Naive thymus-derived CD8-positive, alpha-beta T cell (primary cell): ENCODE results near the gene CDKN1C. TPM values are rescaled to one million over a fixed set of nuclear protein-coding genes. Genes with fewer than 3 reads are reported as not detected.

Experiments
- ATAC-seq, 2 donors: fragments of 150-1000 bp; cut with Tn5 transposase in 1 of 2; sonication (Bioruptor Pico), chemical (Tn5 transposase) in 1 of 2; 1 replicate in 1 of 2; 2 replicates in 1 of 2; pipeline ENCODE4 v1.10.0; 2021; ENCODE audit warnings: mild to moderate bottlenecking in 2 of 2, moderate library complexity in 2 of 2
- POLR2A ChIA-PET: fragments of 350-600 bp; sonication (Branson Sonifier 250); formaldehyde crosslinking; loops from one replicate; lab custom pipeline; 2021; ENCODE audit warnings: antibody characterized with exemption; lab: Charles Lee
- DNase-seq, 10 donors: peaks; one replicate each; pipeline versions ENCODE4 v3.0.0 to v3.0.0-alpha.2; 2020 to 2022
- H3K27ac Mint-ChIP-seq, 10 donors: one replicate each; pipeline ENCODE4 v1.8.0; 2020 to 2022; ENCODE audit warnings: mild to moderate bottlenecking in 10 of 10, mixed read lengths in 10 of 10, moderate library complexity in 4 of 10, inconsistent platforms in 1 of 10
- H3K27me3 Mint-ChIP-seq, 5 donors: one replicate each; pipeline ENCODE4 v1.8.0; 2021 to 2022; ENCODE audit warnings: mixed read lengths in 5 of 5
- H3K36me3 Mint-ChIP-seq, 3 donors: one replicate each; pipeline ENCODE4 v1.8.0; 2020 to 2022; ENCODE audit warnings: mixed read lengths in 3 of 3, mild to moderate bottlenecking in 2 of 3, inconsistent platforms in 1 of 3
- H3K4me1 Mint-ChIP-seq, 4 donors: one replicate each; pipeline ENCODE4 v1.8.0; 2021 to 2022; ENCODE audit warnings: mixed read lengths in 4 of 4
- H3K4me3 Mint-ChIP-seq, 10 donors: one replicate each; pipeline ENCODE4 v1.8.0; 2020 to 2022; ENCODE audit warnings: mild to moderate bottlenecking in 10 of 10, mixed read lengths in 10 of 10, moderate library complexity in 6 of 10, inconsistent platforms in 1 of 10
- H3K9me3 Mint-ChIP-seq, 9 donors: one replicate each; pipeline ENCODE4 v1.8.0; 2020 to 2022; ENCODE audit warnings: mixed read lengths in 9 of 9, mild to moderate bottlenecking in 3 of 9, inconsistent platforms in 1 of 9, moderate library complexity in 1 of 9
- polyA plus RNA-seq, 3 donors: library from polyadenylated mRNA; unstranded; fragments of 300-500 nt; fragmentation: Illumina TruSeq; gene quantifications; one replicate each; pipeline ENCODE4 v1.2.3, GENCODE V29; 2021
- total RNA-seq, 8 experiments: library from RNA in 2 of 8; stranded (reverse) in 2 of 8; gene quantifications; one replicate each; pipeline ENCODE4 v1.2.3 and lab custom pipeline; 2021 to 2026

The CDKN1C gene
- total and polyA plus RNA-seq, 5 experiments from 2014 or later, result 0.27 to 4.4 (median 2.0) TPM; not detected in 1

GRCh38 chr11:2883979-2884815, 1.4 kb downstream of the CDKN1C start:
- POLR2A ChIA-PET, result interaction anchor here (1.0 to 1.6 kb wide), 2 partner anchors 18 to 351 kb away, joined by 5 read pairs; no protein-coding TSS in a partner anchor
- H3K36me3 Mint-ChIP-seq, result no peaks in the 10 kb centered on the region
- H3K4me3 Mint-ChIP-seq, result peak overlapping the region in 3 of 10 donors; percentile 39 to 77 (median 54)
- H3K27me3 Mint-ChIP-seq, result peaks cover 0 to 2% (median 0%) of the 10 kb centered on the region in 5 donors
- ATAC-seq, result no peak
- peaks cover 13 to 26% (median 19%) of the 10 kb centered on the region in 4 donors for H3K4me1 Mint-ChIP-seq
- DNase-seq, result peak in 1 of 10 donors; percentile 21
- no peaks in the 10 kb centered on the region for H3K9me3 Mint-ChIP-seq
- no peak overlapping the region for H3K27ac Mint-ChIP-seq

- peaks cover 13 to 26% (median 19%) of the 10 kb centered on the region in 4 donors for H3K4me1 Mint-ChIP-seq
- peak overlapping the region in 3 of 10 donors; percentile 3 to 33 (median 6) for H3K27ac Mint-ChIP-seq
- no peaks in the 10 kb centered on the region for H3K36me3 Mint-ChIP-seq
- H3K27me3 Mint-ChIP-seq, result peaks cover 0 to 2% (median 0%) of the 10 kb centered on the region in 5 donors
- DNase-seq, result no peak
- peak overlapping the region; percentile 33 to 80 (median 68) for H3K4me3 Mint-ChIP-seq
- ATAC-seq, result no peak
- H3K9me3 Mint-ChIP-seq, result no peaks in the 10 kb centered on the region
- POLR2A ChIA-PET, result interaction anchor here (1.0 kb wide), 1 partner anchor 350 kb away, joined by 5 read pairs; no protein-coding TSS in a partner anchor
These were observed 2.0 kb downstream of the CDKN1C start for GRCh38 chr11:2883640-2883978.

- POLR2A ChIA-PET, result no interaction called here
- Mint-ChIP-seq H3K9me3 (peaks cover 0 to under 1% (median 0%) of the 10 kb centered on the region in 9 donors), H3K4me3 (peak overlapping the region; percentile 26 to 82 (median 68)), H3K4me1 (peaks cover 9 to 26% (median 14%) of the 10 kb centered on the region in 4 donors), H3K27me3 (peaks cover 0 to 2% (median 0%) of the 10 kb centered on the region in 5 donors), H3K36me3 (peaks cover 0 to under 1% (median under 1%) of the 10 kb centered on the region in 3 donors), H3K27ac (peak overlapping the region in 2 of 10 donors; percentile 33 to 44)
- DNase-seq (no peak), ATAC-seq (no peak)
These were observed 3.0 kb downstream of the CDKN1C start for GRCh38 chr11:2882396-2883110.

- peaks cover 0 to 3% (median 0%) of the 10 kb centered on the region in 9 donors for H3K9me3 Mint-ChIP-seq
- no peak for ATAC-seq
- H3K36me3 Mint-ChIP-seq, result peaks cover 0 to 3% (median 2%) of the 10 kb centered on the region in 3 donors
- no peak overlapping the region for H3K27ac Mint-ChIP-seq
- H3K4me3 Mint-ChIP-seq, result no peak overlapping the region
- POLR2A ChIA-PET, result no interaction called here
- DNase-seq, result no peak
- H3K27me3 Mint-ChIP-seq, result peaks cover 0 to 4% (median 0%) of the 10 kb centered on the region in 5 donors
- peaks cover 3 to 21% (median 9%) of the 10 kb centered on the region in 4 donors for H3K4me1 Mint-ChIP-seq
These were observed 3.6 kb downstream of the CDKN1C start for GRCh38 chr11:2881981-2882375.

GRCh38 chr11:2881076-2881980, 4.2 kb downstream of the CDKN1C start:
- Mint-ChIP-seq H3K4me1 (peaks cover 0 to 16% (median 5%) of the 10 kb centered on the region in 4 donors), H3K9me3 (peaks cover 0 to 5% (median 0%) of the 10 kb centered on the region in 9 donors), H3K36me3 (peaks cover 0 to 3% (median 2%) of the 10 kb centered on the region in 3 donors), H3K27me3 (peaks cover 0 to 4% (median 0%) of the 10 kb centered on the region in 5 donors), H3K4me3 (peak overlapping the region in 1 of 10 donors; percentile 34), H3K27ac (no peak overlapping the region)
- DNase-seq, result no peak
- POLR2A ChIA-PET, result interaction anchor here (0.6 kb wide), 1 partner anchor 9 kb away, joined by 5 read pairs; no protein-coding TSS in a partner anchor
- no peak for ATAC-seq

- ATAC-seq (no peak), DNase-seq (no peak)
- POLR2A ChIA-PET, result interaction anchor here (0.6 kb wide), 1 partner anchor 9 kb away, joined by 5 read pairs; no protein-coding TSS in a partner anchor
- Mint-ChIP-seq H3K9me3 (peaks cover 0 to 8% (median 2%) of the 10 kb centered on the region in 9 donors), H3K36me3 (peaks cover 0 to 7% (median 2%) of the 10 kb centered on the region in 3 donors), H3K27ac (no peak overlapping the region), H3K27me3 (peaks cover 0 to 4% (median 0%) of the 10 kb centered on the region in 5 donors), H3K4me1 (peaks cover 0 to 16% (median 5%) of the 10 kb centered on the region in 4 donors), H3K4me3 (no peak overlapping the region)
These were observed 4.9 kb downstream of the CDKN1C start for GRCh38 chr11:2880646-2881045.

- H3K9me3 Mint-ChIP-seq, result peaks cover 0 to 14% (median 4%) of the 10 kb centered on the region in 9 donors
These were observed 6.8 kb downstream of the CDKN1C start for GRCh38 chr11:2878782-2879181.

GRCh38 chr11:2877474-2877873, 8.1 kb downstream of the CDKN1C start:
- Mint-ChIP-seq H3K4me3 (no peak overlapping the region), H3K9me3 (peaks cover 0 to 14% (median 4%) of the 10 kb centered on the region in 9 donors), H3K36me3 (peaks cover 0 to 20% (median 2%) of the 10 kb centered on the region in 3 donors), H3K27me3 (peaks cover 0 to 4% (median 3%) of the 10 kb centered on the region in 5 donors), H3K4me1 (peaks cover 0 to under 1% (median 0%) of the 10 kb centered on the region in 4 donors), H3K27ac (no peak overlapping the region)
- POLR2A ChIA-PET, result no interaction called here
- DNase-seq, result no peak
- no peak for ATAC-seq

More at GRCh38 chr11:2878782-2879181, 6.8 kb downstream of the CDKN1C start:
- no peak for DNase-seq
- H3K4me1 Mint-ChIP-seq, result peaks cover 0 to 10% (median 4%) of the 10 kb centered on the region in 4 donors
- H3K27ac Mint-ChIP-seq, result no peak overlapping the region
- no peak overlapping the region for H3K4me3 Mint-ChIP-seq
- POLR2A ChIA-PET, result interaction anchor here (0.6 kb wide), 1 partner anchor 561 kb away, joined by 4 read pairs; no protein-coding TSS in a partner anchor
- peaks cover 0 to 4% (median 4%) of the 10 kb centered on the region in 5 donors for H3K27me3 Mint-ChIP-seq
- H3K36me3 Mint-ChIP-seq, result peaks cover 0 to 20% (median 2%) of the 10 kb centered on the region in 3 donors
- no peak for ATAC-seq

GRCh38 chr11:2874963-2875362, 10.6 kb downstream of the CDKN1C start:
- Mint-ChIP-seq H3K27ac (no peak overlapping the region), H3K4me1 (peaks cover 4 to 19% (median 7%) of the 10 kb centered on the region in 4 donors), H3K27me3 (peaks cover 0 to 22% (median 20%) of the 10 kb centered on the region in 5 donors), H3K9me3 (peaks cover 0 to 14% (median 4%) of the 10 kb centered on the region in 9 donors), H3K36me3 (peaks cover 0 to 20% (median 2%) of the 10 kb centered on the region in 3 donors), H3K4me3 (no peak overlapping the region)
- POLR2A ChIA-PET, result no interaction called here
- DNase-seq (no peak), ATAC-seq (no peak)

GRCh38 chr11:2870969-2871680, 14.4 kb downstream of the CDKN1C start:
- H3K4me1 Mint-ChIP-seq, result peaks cover 7 to 29% (median 15%) of the 10 kb centered on the region in 4 donors
- ATAC-seq (no peak), DNase-seq (no peak)
- POLR2A ChIA-PET, result no interaction called here
- H3K36me3 Mint-ChIP-seq, result peaks cover 0 to 16% (median 0%) of the 10 kb centered on the region in 3 donors
- H3K27ac Mint-ChIP-seq, result peak overlapping the region in 1 of 10 donors; percentile 46
- H3K27me3 Mint-ChIP-seq, result peaks cover 17 to 52% (median 35%) of the 10 kb centered on the region in 5 donors
- peak overlapping the region in 2 of 10 donors; percentile 0 to 30 for H3K4me3 Mint-ChIP-seq
- peaks cover 0 to 21% (median 1%) of the 10 kb centered on the region in 9 donors for H3K9me3 Mint-ChIP-seq

- peaks cover 0 to 11% (median 0%) of the 10 kb centered on the region in 3 donors for H3K36me3 Mint-ChIP-seq
- peaks cover 17 to 54% (median 35%) of the 10 kb centered on the region in 5 donors for H3K27me3 Mint-ChIP-seq
- peaks cover 0 to 16% (median under 1%) of the 10 kb centered on the region in 9 donors for H3K9me3 Mint-ChIP-seq
- peak overlapping the region in 1 of 10 donors; percentile 22 for H3K4me3 Mint-ChIP-seq
- DNase-seq (no peak), ATAC-seq (no peak)
- POLR2A ChIA-PET, result no interaction called here
- H3K4me1 Mint-ChIP-seq, result peaks cover 7 to 29% (median 15%) of the 10 kb centered on the region in 4 donors
- no peak overlapping the region for H3K27ac Mint-ChIP-seq
These were observed 15.1 kb downstream of the CDKN1C start for GRCh38 chr11:2870460-2870859.
